GM19240 (cell line): ENCODE data around the gene BTNL9.
"Not testable (repeated sequence)": the region's sequence is repeated elsewhere in the genome, so short reads cannot be mapped to it uniquely, and the experiment has no call there.

Source experiments
- DNase-seq: peaks from one replicate; pipeline ENCODE4 v3.0.0; 2011; ENCODE audit warnings: low spot score; ENCODE audit not compliant: insufficient read length

Gene BTNL9

GRCh38 chr5:181060924-181061323 is 20.9 kb downstream of the BTNL9 start:
- no peak for DNase-seq

- no peak for DNase-seq
Observed at GRCh38 chr5:181061645-181062044, 21.6 kb downstream of the BTNL9 start.

GRCh38 chr5:181062631-181063030 is 22.6 kb downstream of the BTNL9 start:
- DNase-seq, result no peak

- no peak for DNase-seq
Observed at GRCh38 chr5:181063514-181063913, 23.4 kb downstream of the BTNL9 start.

- no peak for DNase-seq
Observed at GRCh38 chr5:181064987-181065386, 24.9 kb downstream of the BTNL9 start.

GRCh38 chr5:181069767-181070491 is 29.9 kb downstream of the BTNL9 start:
- DNase-seq, result no peak

GRCh38 chr5:181070523-181070922 is 30.5 kb downstream of the BTNL9 start:
- DNase-seq, result no peak

GRCh38 chr5:181071257-181071656 is 31.2 kb downstream of the BTNL9 start:
- DNase-seq, result no peak

- no peak for DNase-seq
Observed at GRCh38 chr5:181076920-181077319, 36.9 kb downstream of the BTNL9 start.

- no peak for DNase-seq
Observed at GRCh38 chr5:181081989-181082388, 41.9 kb downstream of the BTNL9 start.

GRCh38 chr5:181084621-181085195 is 44.6 kb downstream of the BTNL9 start:
- DNase-seq, result no peak

- DNase-seq, result no peak
Observed at GRCh38 chr5:181086026-181086883, 46.2 kb downstream of the BTNL9 start.

GRCh38 chr5:181086884-181087205 is 46.8 kb downstream of the BTNL9 start:
- no peak for DNase-seq

- DNase-seq, result no peak
Observed at GRCh38 chr5:181087309-181087708, 47.2 kb downstream of the BTNL9 start.

GRCh38 chr5:181088289-181088688 is 48.2 kb downstream of the BTNL9 start:
- no peak for DNase-seq

- DNase-seq, result no peak
Observed at GRCh38 chr5:181092428-181092827, 52.4 kb downstream of the BTNL9 start.

GRCh38 chr5:181095162-181095561 is 55.1 kb downstream of the BTNL9 start:
- DNase-seq, result not testable (repeated sequence)

- DNase-seq, result not testable (repeated sequence)
Observed at GRCh38 chr5:181096721-181097382, 56.8 kb downstream of the BTNL9 start.

- DNase-seq, result not testable (repeated sequence)
Observed at GRCh38 chr5:181097383-181097753, 57.3 kb downstream of the BTNL9 start.

GRCh38 chr5:181097759-181098491 is 57.9 kb downstream of the BTNL9 start:
- DNase-seq, result not testable (repeated sequence)
